HEK293 (cell line): ENCODE measurements around the gene ETV4.

Source experiments
- AEBP2 ChIP-seq: fragments of 450-650 bp; formaldehyde crosslinking; IDR thresholded peaks from 2 replicates; pipeline ENCODE4 v1.5.1; 2016; ENCODE audit warnings: missing biosample characterization, missing genetic modification characterization, borderline replicate concordance
- GLI2 ChIP-seq: fragments of 450-650 bp; formaldehyde crosslinking; IDR thresholded peaks from 2 replicates; pipeline ENCODE4; 2017; ENCODE audit warnings: missing biosample characterization, missing genetic modification characterization, low read depth, borderline replicate concordance
- KLF17 ChIP-seq: fragments of 450-650 bp; formaldehyde crosslinking; IDR thresholded peaks from 2 replicates; pipeline ENCODE4 v1.5.1; 2016; ENCODE audit warnings: missing biosample characterization, missing genetic modification characterization
- MZF1 ChIP-seq: fragments of 450-650 bp; formaldehyde crosslinking; IDR thresholded peaks from 2 replicates; pipeline ENCODE4 v1.5.1; 2017; ENCODE audit warnings: missing biosample characterization, missing genetic modification characterization, borderline replicate concordance
- PBX3 ChIP-seq: sonication (generic); formaldehyde crosslinking; IDR thresholded peaks from 2 replicates; pipeline ENCODE4 v1.8.1; 2022; ENCODE audit warnings: mild to moderate bottlenecking, moderate library complexity, missing genetic modification reagents
- SCRT2 ChIP-seq: fragments of 450-650 bp; formaldehyde crosslinking; IDR thresholded peaks from 2 replicates; pipeline ENCODE4 v1.5.1; 2016; ENCODE audit warnings: missing biosample characterization, missing genetic modification characterization
- SP2 ChIP-seq: fragments of 450-650 bp; formaldehyde crosslinking; IDR thresholded peaks from 2 replicates; pipeline ENCODE4 v1.5.1; 2016; ENCODE audit warnings: missing biosample characterization, missing genetic modification characterization
- SP3 ChIP-seq: fragments of 450-650 bp; formaldehyde crosslinking; IDR thresholded peaks from 2 replicates; pipeline ENCODE4 v1.5.1; 2016; ENCODE audit warnings: missing biosample characterization, missing genetic modification characterization
- ZBTB26 ChIP-seq: fragments of 450-650 bp; formaldehyde crosslinking; optimal IDR thresholded peaks from 2 replicates; pipeline ENCODE3; 2016; ENCODE audit warnings: missing biosample characterization, mild to moderate bottlenecking, missing genetic modification characterization
- ZBTB44 ChIP-seq: fragments of 450-650 bp; IDR thresholded peaks from 2 replicates; pipeline ENCODE4 v1.5.1; 2018; ENCODE audit warnings: missing biosample characterization, mild to moderate bottlenecking, missing genetic modification characterization
- ZBTB7A ChIP-seq: fragments of 450-650 bp; formaldehyde crosslinking; IDR thresholded peaks from 2 replicates; pipeline ENCODE4 v1.5.1; 2016; ENCODE audit warnings: low read depth, missing biosample characterization, missing genetic modification characterization
- ZFP3 ChIP-seq: fragments of 450-650 bp; formaldehyde crosslinking; IDR thresholded peaks from 2 replicates; pipeline ENCODE4 v1.5.1; 2016; ENCODE audit warnings: low read depth, missing biosample characterization, missing genetic modification characterization
- ZFP37 ChIP-seq: fragments of 450-650 bp; formaldehyde crosslinking; IDR thresholded peaks from 2 replicates; pipeline ENCODE4 v1.5.1; 2016; ENCODE audit warnings: missing biosample characterization, missing genetic modification characterization
- ZIC2 ChIP-seq: fragments of 450-650 bp; formaldehyde crosslinking; IDR thresholded peaks from 2 replicates; pipeline ENCODE4 v1.5.1; 2016; ENCODE audit warnings: missing biosample characterization, missing genetic modification characterization
- ZNF202 ChIP-seq: fragments of 450-650 bp; formaldehyde crosslinking; IDR thresholded peaks from 2 replicates; pipeline ENCODE4 v1.5.1; 2016; ENCODE audit warnings: missing biosample characterization, missing genetic modification characterization, borderline replicate concordance
- ZNF366 ChIP-seq: fragments of 450-650 bp; formaldehyde crosslinking; conservative IDR thresholded peaks from 2 replicates; pipeline ENCODE4 v1.5.1; 2016; ENCODE audit warnings: missing biosample characterization, missing genetic modification characterization
- ZNF391 ChIP-seq: fragments of 450-650 bp; formaldehyde crosslinking; IDR thresholded peaks from 2 replicates; pipeline ENCODE4 v1.5.1; 2016; ENCODE audit warnings: low read depth, missing biosample characterization, missing genetic modification characterization, borderline replicate concordance
- ZNF426 ChIP-seq: fragments of 450-650 bp; formaldehyde crosslinking; IDR thresholded peaks from 2 replicates; pipeline ENCODE4 v1.5.1; 2017; ENCODE audit warnings: missing biosample characterization, missing genetic modification characterization, mild to moderate bottlenecking, inconsistent platforms, moderate library complexity
- ZNF473 ChIP-seq: fragments of 450-650 bp; formaldehyde crosslinking; IDR thresholded peaks from 2 replicates; pipeline ENCODE4 v1.5.1; 2017; ENCODE audit warnings: missing biosample characterization, missing genetic modification characterization
- ZNF513 ChIP-seq: fragments of 450-650 bp; IDR thresholded peaks from 2 replicates; pipeline ENCODE4 v1.5.1; 2018; ENCODE audit warnings: missing biosample characterization, missing genetic modification characterization
- ZNF548 ChIP-seq: fragments of 450-650 bp; formaldehyde crosslinking; IDR thresholded peaks from 2 replicates; pipeline ENCODE4 v1.5.1; 2016; ENCODE audit warnings: missing biosample characterization, missing genetic modification characterization
- ZNF600 ChIP-seq: fragments of 450-650 bp; formaldehyde crosslinking; IDR thresholded peaks from 2 replicates; pipeline ENCODE4 v1.5.1; 2016; ENCODE audit warnings: missing biosample characterization, missing genetic modification characterization
- ZNF658 ChIP-seq: fragments of 450-650 bp; formaldehyde crosslinking; IDR thresholded peaks from 2 replicates; pipeline ENCODE4; 2016; ENCODE audit warnings: missing biosample characterization, missing genetic modification characterization
- ZNF76 ChIP-seq: fragments of 450-650 bp; formaldehyde crosslinking; IDR thresholded peaks from 2 replicates; pipeline ENCODE4; 2016; ENCODE audit warnings: low read depth, missing biosample characterization, missing genetic modification characterization, borderline replicate concordance
- ZNF785 ChIP-seq: fragments of 450-650 bp; formaldehyde crosslinking; IDR thresholded peaks from 2 replicates; pipeline ENCODE4 v1.5.1; 2016; ENCODE audit warnings: missing biosample characterization, missing genetic modification characterization
- ZSCAN4 ChIP-seq: fragments of 450-650 bp; formaldehyde crosslinking; IDR thresholded peaks from 2 replicates; pipeline ENCODE4 v1.5.1; 2017; ENCODE audit warnings: missing biosample characterization, missing genetic modification characterization

Gene ETV4

GRCh38 chr17:43483674-43484551 is 62.2 kb downstream of the ETV4 start, which contains the start of gene DHX8 (continued):
- TF ChIP-seq AEBP2 (tag by site-specific recombination) (no peak), ZNF513 (tag by site-specific recombination) (peak; percentile 3; the same call in 1 of the 2 replicates), ZNF426 (tag by site-specific recombination) (no peak), ZBTB7A (tag by site-specific recombination) (0 out of 2 replicates have a peak, but pooled peaks have one; percentile 6), ZNF548 (tag by site-specific recombination) (no peak), ZNF785 (tag by site-specific recombination) (no peak), ZBTB44 (tag by site-specific recombination) (peak; percentile 86), SCRT2 (tag by site-specific recombination) (no peak), MZF1 (tag by site-specific recombination) (peak; percentile 43; the same call in 1 of the 2 replicates), ZBTB26 (tag by site-specific recombination) (peak; percentile 76), ZIC2 (tag by site-specific recombination) (0 out of 2 replicates have a peak, but pooled peaks have one; percentile 10), ZNF658 (tag by site-specific recombination) (no peak), ZSCAN4 (tag by site-specific recombination) (0 out of 2 replicates have a peak, but pooled peaks have one; percentile 7), KLF17 (tag by site-specific recombination) (peak; percentile 91), ZNF202 (tag by site-specific recombination) (no peak), ZNF600 (peak; percentile 67; the same call in 1 of the 2 replicates), ZNF473 (tag by site-specific recombination) (no peak), GLI2 (tag by site-specific recombination) (no peak), SP2 (tag by site-specific recombination) (peak; percentile 92), SP3 (peak; percentile 82), ZFP3 (no peak), ZNF76 (tag by site-specific recombination) (peak; percentile 79; the same call in 1 of the 2 replicates), ZNF366 (tag by site-specific recombination) (peak; percentile 75), PBX3 (no peak; the same call in 1 of the 2 replicates), ZNF391 (peak; percentile 86), ZFP37 (no peak; the same call in 1 of the 2 replicates)
